Esophagus muscularis mucosa (tissue), 4 donors: ENCODE data around the gene GIPC1.

Source experiments
- CTCF ChIP-seq, 3 experiments: fragments of 200-600 bp in 2 of 3; fragments of 450-650 bp in 1 of 3; sonication (generic) in 2 of 3; IDR thresholded peaks; one replicate each; pipeline ENCODE4 v1.5.1; 2017 to 2019; ENCODE audit warnings: antibody characterized with exemption in 3 of 3, mild to moderate bottlenecking in 2 of 3, moderate library complexity in 1 of 3
- EP300 ChIP-seq: sonication (generic); formaldehyde crosslinking; IDR thresholded peaks from one replicate; pipeline ENCODE4 v1.6.1; 2017; ENCODE audit warnings: antibody characterized with exemption
- POLR2A ChIP-seq: fragments of 450-650 bp; IDR thresholded peaks from one replicate; pipeline ENCODE4 v1.6.1; 2017; ENCODE audit warnings: antibody characterized with exemption, moderate library complexity, mild to moderate bottlenecking, low read depth

DNA sequence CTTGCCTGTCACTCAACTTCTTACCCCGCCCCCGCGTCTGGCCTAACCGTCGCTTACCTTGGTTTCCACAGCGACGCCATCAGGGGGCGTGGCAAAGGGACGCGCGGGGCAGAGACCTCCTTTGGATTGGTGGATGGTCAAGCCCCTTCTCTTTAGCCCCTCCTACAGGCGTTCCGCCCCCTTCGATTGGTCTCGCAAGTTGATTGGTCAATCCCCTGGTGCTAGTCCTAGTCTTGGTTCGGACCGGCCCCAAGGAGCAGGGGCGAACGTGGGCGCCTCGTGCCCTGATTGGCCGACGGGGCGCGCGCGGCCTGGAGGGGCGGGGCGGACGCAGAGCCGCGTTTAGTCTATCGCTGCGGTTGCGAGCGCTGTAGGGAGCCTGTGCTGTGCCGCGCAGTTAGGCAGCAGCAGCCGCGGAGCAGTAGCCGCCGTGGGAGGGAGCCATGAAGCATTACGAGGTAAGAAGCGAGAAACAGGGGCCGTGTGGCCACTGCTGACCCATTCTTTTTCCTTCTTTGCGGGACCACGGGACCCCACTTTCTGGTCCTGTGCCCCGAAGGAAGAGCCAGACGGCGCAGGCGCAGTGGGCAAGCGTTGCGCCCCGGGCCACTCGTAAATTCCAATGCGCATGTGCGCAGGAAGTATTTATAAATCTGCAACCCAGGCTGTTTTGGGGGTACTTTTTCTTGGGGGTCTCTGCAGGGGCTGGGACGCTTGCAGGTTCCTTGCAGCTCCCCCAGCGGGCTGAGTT is 33.5 kb upstream of the GIPC1 start, which contains the start of gene TECR:
- TF ChIP-seq CTCF (IDR thresholded peaks at IDR 0.05) (no peak), POLR2A (peak; percentile 94), EP300 (no peak)
